H1 (cell line): Measurements from ENCODE around the gene FAM184B. TPM values are rescaled to one million over a fixed set of nuclear protein-coding genes. Genes with fewer than 3 reads are reported as not detected.

Experiments used
- CTCF ChIA-PET: fragments of 300-600 bp; sonication (Branson Sonifier 250); formaldehyde crosslinking; loops from one replicate; lab custom pipeline; 2021; ENCODE audit not compliant: partially characterized antibody; lab: Charles Lee
- POLR2A ChIA-PET: fragments of 300-600 bp; sonication (Branson Sonifier 250); formaldehyde crosslinking; loops from one replicate; lab custom pipeline; 2021; ENCODE audit warnings: inconsistent platforms; ENCODE audit not compliant: partially characterized antibody; lab: Charles Lee
- DNase-seq, 2 experiments: peaks; one replicate each; pipeline versions ENCODE4 v3.0.0 to v3.0.0-alpha.2; 2010 to 2022; ENCODE audit warnings: low spot score in 2 of 2, low read depth in 1 of 2, mixed read lengths in 1 of 2
- FAIRE-seq: peaks from 2 replicates; lab custom pipeline; 2011; peaks lifted over from hg19 to GRCh38; lab: Jason Lieb, UNC
- H2AFZ ChIP-seq: 2 replicates; pipeline ENCODE4 v1.8.1; 2012; ENCODE audit warnings: low read length, inconsistent platforms
- H2AK5ac ChIP-seq: 2 replicates; pipeline ENCODE4 v1.6.1; 2013; ENCODE audit warnings: low read depth, low read length
- H2BK120ac ChIP-seq: replicated peaks from 2 replicates; pipeline ENCODE3; 2013; ENCODE audit warnings: low read depth, low read length, inconsistent platforms
- H2BK12ac ChIP-seq: 2 replicates; pipeline ENCODE4 v1.6.1; 2013; ENCODE audit warnings: low read depth, low read length
- H2BK15ac ChIP-seq: 2 replicates; pipeline ENCODE4 v1.6.1; 2013; ENCODE audit warnings: low read length
- H2BK20ac ChIP-seq: 2 replicates; pipeline ENCODE4 v1.6.1; 2013; ENCODE audit warnings: low read length
- H2BK5ac ChIP-seq: 2 replicates; pipeline ENCODE4 v1.6.1; 2013; ENCODE audit warnings: low read depth, low read length
- H3K14ac ChIP-seq: 2 replicates; pipeline ENCODE4 v1.6.1; 2013; ENCODE audit warnings: inconsistent platforms; ENCODE audit not compliant: insufficient read length
- H3K18ac ChIP-seq: 2 replicates; pipeline ENCODE4 v1.6.1; 2013; ENCODE audit warnings: low read length; ENCODE audit errors: extremely low read depth
- H3K23ac ChIP-seq: 2 replicates; pipeline ENCODE4 v1.6.1; 2013; ENCODE audit warnings: inconsistent platforms; ENCODE audit not compliant: insufficient read length
- H3K23me2 ChIP-seq: 2 replicates; pipeline ENCODE4 v1.6.1; 2013; ENCODE audit warnings: low read depth, low read length
- H3K27ac ChIP-seq: 2 replicates; pipeline ENCODE4 v1.6.1; 2011; ENCODE audit warnings: low read depth, low read length, inconsistent platforms
- H3K27me3 ChIP-seq, 4 experiments: replicated peaks in 1 of 4; 1 replicate in 1 of 4; 2 replicates in 3 of 4; pipeline versions ENCODE4 v1.6.1 to v1.8.1; 2011 to 2013; ENCODE audit warnings: low read length in 3 of 4, mild to moderate bottlenecking in 3 of 4, inconsistent platforms in 2 of 4, mixed read lengths in 2 of 4, moderate library complexity in 1 of 4; ENCODE audit not compliant: control insufficient read depth in 3 of 4, insufficient read depth in 3 of 4; ENCODE audit errors: extremely low read depth in 1 of 4
- H3K36me3 ChIP-seq, 4 experiments: 2 replicates each; pipeline versions ENCODE4 v1.6.1 to v1.8.1; 2011 to 2013; ENCODE audit warnings: mild to moderate bottlenecking in 4 of 4, low read length in 3 of 4, moderate library complexity in 2 of 4, control low read depth in 1 of 4, inconsistent platforms in 1 of 4; ENCODE audit not compliant: insufficient read depth in 4 of 4, control insufficient read depth in 2 of 4
- H3K4ac ChIP-seq: replicated peaks from 2 replicates; pipeline ENCODE3; 2013; ENCODE audit warnings: low read length, low read depth, mixed read lengths, inconsistent platforms; ENCODE audit not compliant: insufficient read length
- H3K4me1 ChIP-seq, 4 experiments: replicated peaks in 1 of 4; 1 replicate in 1 of 4; 2 replicates in 3 of 4; pipeline versions ENCODE4 v1.6.1 to v1.8.1; 2011 to 2013; ENCODE audit warnings: low read length in 3 of 4, inconsistent platforms in 2 of 4, mixed read lengths in 1 of 4; ENCODE audit not compliant: insufficient read depth in 4 of 4, control insufficient read depth in 3 of 4
- H3K4me2 ChIP-seq, 2 experiments: 2 replicates each; pipeline versions ENCODE4 v1.6.1 to v1.8.1; 2011 to 2013; ENCODE audit warnings: low read depth in 2 of 2, low read length in 2 of 2, control low read depth in 1 of 2, inconsistent platforms in 1 of 2, mild to moderate bottlenecking in 1 of 2; ENCODE audit not compliant: insufficient read depth in 1 of 2
- H3K4me3 ChIP-seq, 4 experiments: fragments of 200-600, 300-600 bp in 1 of 4; sonication (generic), shearing (Covaris generic), sonication (Bioruptor Twin) in 1 of 4; 2 replicates each; pipeline versions ENCODE4 v1.5.1 to v1.8.1; 2011 to 2016; ENCODE audit warnings: low read length in 4 of 4, low read depth in 3 of 4, control low read depth in 2 of 4, inconsistent platforms in 2 of 4, mild to moderate bottlenecking in 2 of 4, mixed read lengths in 1 of 4, moderate library complexity in 1 of 4; ENCODE audit not compliant: insufficient read depth in 2 of 4; ENCODE audit errors: extremely low read depth in 1 of 4
- H3K56ac ChIP-seq: replicated peaks from 2 replicates; pipeline ENCODE3; 2013; ENCODE audit warnings: low read depth, mild to moderate bottlenecking, mixed read lengths, low read length, inconsistent platforms; ENCODE audit not compliant: insufficient read length
- H3K79me1 ChIP-seq: 2 replicates; pipeline ENCODE4 v1.6.1; 2013; ENCODE audit warnings: low read depth, low read length, control low read depth
- H3K79me2 ChIP-seq, 2 experiments: 2 replicates each; pipeline versions ENCODE4 v1.6.1 to v1.8.1; 2012 to 2013; ENCODE audit warnings: low read length in 2 of 2, mild to moderate bottlenecking in 2 of 2, inconsistent platforms in 1 of 2; ENCODE audit not compliant: insufficient read depth in 2 of 2, control insufficient read depth in 1 of 2
- H3K9ac ChIP-seq, 4 experiments: replicated peaks in 1 of 4; 1 replicate in 1 of 4; 2 replicates in 3 of 4; pipeline versions ENCODE4 v1.6.1 to v1.8.1; 2011 to 2013; ENCODE audit warnings: low read depth in 3 of 4, low read length in 3 of 4, control low read depth in 2 of 4, mild to moderate bottlenecking in 2 of 4, moderate library complexity in 2 of 4, inconsistent platforms in 1 of 4; ENCODE audit errors: extremely low read depth in 1 of 4
- H3K9me3 ChIP-seq, 2 experiments: 2 replicates each; pipeline versions ENCODE4 v1.6.1 to v1.8.1; 2012 to 2013; ENCODE audit warnings: mild to moderate bottlenecking in 2 of 2, moderate library complexity in 2 of 2, control low read depth in 1 of 2, inconsistent platforms in 1 of 2, low read depth in 1 of 2, low read length in 1 of 2, mixed read lengths in 1 of 2; ENCODE audit not compliant: insufficient read depth in 2 of 2
- H4K20me1 ChIP-seq, 2 experiments: replicated peaks in 1 of 2; 2 replicates each; pipeline versions ENCODE3 to v1.8.1; 2011 to 2013; ENCODE audit warnings: inconsistent platforms in 2 of 2, low read length in 2 of 2, mild to moderate bottlenecking in 1 of 2; ENCODE audit not compliant: insufficient read depth in 2 of 2, control insufficient read depth in 1 of 2
- H4K5ac ChIP-seq: 2 replicates; pipeline ENCODE4 v1.6.1; 2013; ENCODE audit warnings: low read length, low read depth, mixed read lengths, inconsistent platforms; ENCODE audit not compliant: insufficient read length
- H4K8ac ChIP-seq: 2 replicates; pipeline ENCODE4 v1.8.0; 2013; ENCODE audit warnings: mild to moderate bottlenecking, moderate library complexity, low read length, inconsistent platforms; ENCODE audit not compliant: insufficient read depth; ENCODE audit errors: extremely low read depth
- H4K91ac ChIP-seq: replicated peaks from 2 replicates; pipeline ENCODE3; 2013; ENCODE audit warnings: low read length, mixed read lengths, inconsistent platforms; ENCODE audit not compliant: insufficient read length
- EGR1 ChIP-seq: IDR thresholded peaks from 2 replicates; pipeline ENCODE4 v1.6.1; 2011; ENCODE audit warnings: low read depth, low read length, borderline replicate concordance
- EP300 ChIP-seq, 2 experiments: IDR thresholded peaks; 1 replicate in 1 of 2; 2 replicates in 1 of 2; pipeline ENCODE4 v1.6.1; 2011 to 2012; ENCODE audit warnings: low read depth in 2 of 2, low read length in 2 of 2, mild to moderate bottlenecking in 2 of 2, borderline replicate concordance in 1 of 2, inconsistent platforms in 1 of 2, moderate library complexity in 1 of 2
- GTF2F1 ChIP-seq: IDR thresholded peaks from 2 replicates; pipeline ENCODE4 v1.6.1; 2012; ENCODE audit warnings: low read depth, low read length, improper control_type of control experiment, borderline replicate concordance
- HDAC6 ChIP-seq: IDR thresholded peaks from one replicate; pipeline ENCODE4 v1.7.1; 2012; ENCODE audit warnings: low read depth, mild to moderate bottlenecking, inconsistent platforms, low read length, moderate library complexity
- KDM4A ChIP-seq: IDR thresholded peaks from one replicate; pipeline ENCODE4 v1.7.1; 2012; ENCODE audit warnings: low read depth, mild to moderate bottlenecking, moderate library complexity, low read length, inconsistent platforms; ENCODE audit not compliant: severe bottlenecking
- NANOG ChIP-seq: IDR thresholded peaks from 2 replicates; pipeline ENCODE4 v1.6.1; 2011; ENCODE audit warnings: low read length, low read depth, mild to moderate bottlenecking, inconsistent platforms; ENCODE audit not compliant: insufficient read depth, poor library complexity, severe bottlenecking
- PHF8 ChIP-seq: fragments of 200-600 bp; sonication (generic); conservative IDR thresholded peaks from 2 replicates; pipeline ENCODE4 v1.7.1; 2012; ENCODE audit warnings: low read depth, mild to moderate bottlenecking, inconsistent platforms, low read length, moderate library complexity
- POU5F1 ChIP-seq: IDR thresholded peaks from 2 replicates; pipeline ENCODE4 v1.6.1; 2011; ENCODE audit warnings: low read depth, mild to moderate bottlenecking, low read length, moderate library complexity
- RAD21 ChIP-seq, 2 experiments: IDR thresholded peaks in 1 of 2; conservative IDR thresholded peaks in 1 of 2; 2 replicates each; pipeline ENCODE4 v1.6.1; 2011; ENCODE audit warnings: low read depth in 2 of 2, low read length in 2 of 2, improper control_type of control experiment in 1 of 2, inconsistent platforms in 1 of 2, mild to moderate bottlenecking in 1 of 2, moderate library complexity in 1 of 2
- RBBP5 ChIP-seq: IDR thresholded peaks from 2 replicates; pipeline ENCODE4 v1.7.1; 2012; ENCODE audit warnings: low read depth, mild to moderate bottlenecking, inconsistent platforms, low read length, moderate library complexity, borderline replicate concordance
- RFX5 ChIP-seq: IDR thresholded peaks from 2 replicates; pipeline ENCODE4 v1.6.1; 2011; ENCODE audit warnings: low read depth, low read length, improper control_type of control experiment, borderline replicate concordance
- WGBS, 2 experiments: shearing (Covaris generic) in 1 of 2; methylation state at CpG; one replicate each; pipeline versions ENCODE4 v1.1.6 to v1.1.7; 2013 to 2015; ENCODE audit warnings: low lambda C conversion rate in 2 of 2, mixed read lengths in 2 of 2, inconsistent platforms in 1 of 2, low coverage in 1 of 2, missing lambda C conversion rate in 1 of 2; ENCODE audit not compliant: insufficient replicate concordance in 2 of 2, insufficient coverage in 1 of 2, insufficient read length in 1 of 2; ENCODE audit errors: extremely low coverage in 1 of 2, missing lambda C conversion rate in 1 of 2; 5-methylcytosine and 5-hydroxymethylcytosine counted together
- polyA plus RNA-seq, 7 experiments: library from polyadenylated mRNA; depleted of rRNA in 3 of 7; stranded (reverse) in 5 of 7; unstranded in 2 of 7; fragments of >200 nt in 5 of 7; fragments of 200-250 nt in 2 of 7; gene quantifications; 1 replicate in 5 of 7; 2 replicates in 1 of 7; 4 replicates in 1 of 7; pipeline versions ENCODE4 v1.2.1 to v1.2.3, GENCODE V29; 2011 to 2013; ENCODE audit warnings: missing spikeins in 2 of 7, mixed read lengths in 2 of 7
- total RNA-seq: library from RNA; stranded (reverse); fragmentation: NEBNext Ultra II Directional; extraction: Animal tissue kit (Norgen Biotek cat#: 25700); gene quantifications from 2 replicates; pipeline ENCODE4 v1.2.1, GENCODE V29; 2021

FAM184B gene
- total and polyA plus RNA-seq, 2 of the 8 experiments (the other 6 are each of a cell fraction or from before 2014, with no cell fraction given): 0.05 to 0.39 TPM

DNA sequence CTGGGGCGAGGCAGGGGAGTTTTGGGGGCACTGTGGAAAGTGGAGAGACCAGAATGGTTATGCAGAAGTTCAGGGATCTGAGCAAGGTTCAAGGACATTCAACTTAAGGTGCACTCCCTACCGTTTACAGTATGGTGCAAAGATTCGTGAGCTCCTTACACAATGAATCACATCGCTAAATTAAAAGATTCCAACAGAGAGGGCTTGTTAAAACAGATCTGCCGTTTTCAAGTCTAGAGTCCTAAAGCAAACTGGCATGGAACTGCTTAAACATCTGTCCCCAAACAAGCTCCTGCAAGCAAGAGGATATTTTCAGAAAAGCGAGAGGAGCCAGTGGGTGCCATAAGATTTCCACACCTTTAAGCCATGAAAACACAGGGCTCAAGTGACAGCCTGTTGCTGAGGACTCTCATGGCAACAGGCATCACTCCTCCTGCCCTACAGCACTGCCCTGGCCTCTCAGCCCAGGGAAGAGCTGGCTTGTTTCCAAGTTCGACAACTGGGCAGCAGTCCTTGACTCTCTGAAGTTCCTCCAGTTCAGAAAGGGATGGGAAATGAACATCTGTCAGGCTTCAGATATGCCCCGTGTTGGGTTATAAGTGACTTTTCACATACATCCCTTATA is 10.0 kb downstream of the FAM184B start:
- H3K27ac ChIP-seq: no peak overlapping the region
- no peaks in the 10 kb centered on the region for H3K4me1 ChIP-seq
- H3K56ac ChIP-seq: no peak overlapping the region
- WGBS, 2 experiments: 84% methylated on average over 8 of the region's 8 CpGs; no CpG with 5 or more reads in 1 of the 2 experiments
- H4K8ac ChIP-seq: no peak overlapping the region
- no peak for FAIRE-seq
- CTCF ChIA-PET: interaction anchor here (0.6 to 1.1 kb wide), 2 partner anchors 9 to 184 kb away, joined by 3 read pairs; no protein-coding TSS in a partner anchor
- H2BK120ac ChIP-seq: no peak overlapping the region
- no peak overlapping the region for H3K9ac ChIP-seq
- no peak overlapping the region for H3K4me3 ChIP-seq
- no peak overlapping the region for H2AFZ ChIP-seq
- POLR2A ChIA-PET: no interaction called here
- no peaks in the 10 kb centered on the region for H3K79me1 ChIP-seq
- H2BK20ac ChIP-seq: no peak overlapping the region
- peaks cover 0 to 11% of the 10 kb centered on the region in 2 experiments; a peak in 3 of 4 replicates for H3K9me3 ChIP-seq
- H3K23ac ChIP-seq: no peak overlapping the region
- no peak overlapping the region for H4K5ac ChIP-seq
- H3K79me2 ChIP-seq: no peaks in the 10 kb centered on the region
- DNase-seq: no peak
- H2BK5ac ChIP-seq: no peak overlapping the region
- H2BK15ac ChIP-seq: no peak overlapping the region
- no peak overlapping the region for H2AK5ac ChIP-seq
- no peak overlapping the region for H4K91ac ChIP-seq
- no peak overlapping the region for H3K4me2 ChIP-seq
- no peak overlapping the region for H3K4ac ChIP-seq
- H3K14ac ChIP-seq: no peak overlapping the region
- no peak overlapping the region for H3K18ac ChIP-seq
- H2BK12ac ChIP-seq: no peak overlapping the region
- no peaks in the 10 kb centered on the region for H3K36me3 ChIP-seq
- H3K27me3 ChIP-seq: no peaks in the 10 kb centered on the region
- no peaks in the 10 kb centered on the region for H4K20me1 ChIP-seq
- H3K23me2 ChIP-seq: no peaks in the 10 kb centered on the region
- TF ChIP-seq EP300 (IDR thresholded peaks at IDR 0.05; ENCODE audit: borderline replicate concordance in 1 of 2, low read depth in 2 of 2, low read length in 2 of 2) (no peak), HDAC6 (no peak), KDM4A (no peak), GTF2F1 (no peak), EGR1 (no peak), POU5F1 (no peak), RAD21 (IDR thresholded peaks at IDR 0.05 in 1 of 2, conservative IDR thresholded peaks at IDR 0.05 in 1 of 2; ENCODE audit: low read depth in 2 of 2, low read length in 2 of 2) (no peak), RBBP5 (no peak), RFX5 (no peak), NANOG (no peak), PHF8 (no peak)
